Lower leg skin (tissue), 3 donors: Measurements from ENCODE around the gene ZNF367.

Experiments
- POLR2A ChIP-seq, 2 donors: fragments of 450-650 bp; IDR thresholded peaks; one replicate each; pipeline ENCODE4 v1.6.1; 2016 to 2017; ENCODE audit warnings: antibody characterized with exemption in 2 of 2, mild to moderate bottlenecking in 1 of 2, moderate library complexity in 1 of 2
- TF ChIP-seq, protein P1 (sequence below), 3 donors: fragments of 450-650 bp; IDR thresholded peaks; one replicate each; pipeline ENCODE4 v1.5.1; 2016; ENCODE audit warnings: antibody characterized with exemption in 3 of 3, mild to moderate bottlenecking in 3 of 3, moderate library complexity in 2 of 3

DNA sequence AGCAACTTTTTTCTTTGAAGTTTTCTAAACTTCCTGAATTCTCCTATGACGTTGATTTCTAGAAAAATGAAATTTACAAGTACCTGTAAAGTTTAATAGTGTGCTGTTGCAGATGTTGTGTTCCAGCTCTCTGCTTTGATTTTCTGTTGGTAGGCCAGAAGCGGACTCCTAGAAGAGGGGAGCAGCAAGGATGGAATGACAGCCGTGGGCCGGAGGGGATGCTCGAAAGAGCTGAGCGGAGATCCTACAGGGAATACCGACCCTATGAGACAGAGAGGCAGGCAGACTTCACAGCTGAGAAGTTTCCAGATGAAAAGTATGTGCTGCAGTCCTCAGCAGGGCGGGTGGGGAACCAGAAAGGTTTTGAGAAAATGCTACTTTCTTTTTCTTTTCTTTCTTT, 40.1 kb upstream of the ZNF367 start:
- TF ChIP-seq, protein P1, sequence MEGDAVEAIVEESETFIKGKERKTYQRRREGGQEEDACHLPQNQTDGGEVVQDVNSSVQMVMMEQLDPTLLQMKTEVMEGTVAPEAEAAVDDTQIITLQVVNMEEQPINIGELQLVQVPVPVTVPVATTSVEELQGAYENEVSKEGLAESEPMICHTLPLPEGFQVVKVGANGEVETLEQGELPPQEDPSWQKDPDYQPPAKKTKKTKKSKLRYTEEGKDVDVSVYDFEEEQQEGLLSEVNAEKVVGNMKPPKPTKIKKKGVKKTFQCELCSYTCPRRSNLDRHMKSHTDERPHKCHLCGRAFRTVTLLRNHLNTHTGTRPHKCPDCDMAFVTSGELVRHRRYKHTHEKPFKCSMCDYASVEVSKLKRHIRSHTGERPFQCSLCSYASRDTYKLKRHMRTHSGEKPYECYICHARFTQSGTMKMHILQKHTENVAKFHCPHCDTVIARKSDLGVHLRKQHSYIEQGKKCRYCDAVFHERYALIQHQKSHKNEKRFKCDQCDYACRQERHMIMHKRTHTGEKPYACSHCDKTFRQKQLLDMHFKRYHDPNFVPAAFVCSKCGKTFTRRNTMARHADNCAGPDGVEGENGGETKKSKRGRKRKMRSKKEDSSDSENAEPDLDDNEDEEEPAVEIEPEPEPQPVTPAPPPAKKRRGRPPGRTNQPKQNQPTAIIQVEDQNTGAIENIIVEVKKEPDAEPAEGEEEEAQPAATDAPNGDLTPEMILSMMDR (IDR thresholded peaks at IDR 0.05): no peak
- TF ChIP-seq POLR2A (IDR thresholded peaks at IDR 0.05): no peak
